Caco-2 (cell line): ENCODE results near the gene POLR2H. TPM values are rescaled to one million over a fixed set of nuclear protein-coding genes. Genes with fewer than 3 reads are reported as not detected.

ENCODE experiments used
- BruUV-seq: library from RNA; stranded (reverse); fragments of 400-500 nt; replicated peaks from 2 replicates; lab custom pipeline; 2021; lab: Mats Ljungman, UMichigan
- CTCF ChIA-PET: fragments of 300-600 bp; sonication (Branson Sonifier 250); formaldehyde crosslinking; loops from one replicate; lab custom pipeline; 2022; ENCODE audit warnings: antibody characterized with exemption; lab: Charles Lee
- POLR2A ChIA-PET: fragments of 300-600 bp; sonication (Branson Sonifier 250); formaldehyde crosslinking; loops from one replicate; lab custom pipeline; 2022; ENCODE audit warnings: antibody characterized with exemption; lab: Charles Lee
- DNase-seq, 2 experiments: peaks; one replicate each; pipeline versions ENCODE4 v3.0.0 to v3.0.0-alpha.2; 2020 to 2022
- H3K27me3 ChIP-seq: replicated peaks from 2 replicates; pipeline ENCODE4 v1.6.0; 2011; ENCODE audit warnings: low read length; ENCODE audit not compliant: control insufficient read depth, insufficient read depth
- H3K36me3 ChIP-seq: 2 replicates; pipeline ENCODE4 v1.5.1; 2011; ENCODE audit warnings: low read length; ENCODE audit not compliant: control insufficient read depth, insufficient read depth
- H3K4me1 ChIP-seq: fragments of 250-450 bp; sonication (Bioruptor Pico); 2 replicates; pipeline ENCODE4 v1.5.1; 2020; ENCODE audit warnings: mild to moderate bottlenecking
- H3K4me3 ChIP-seq: 2 replicates; pipeline ENCODE4 v1.5.1; 2011; ENCODE audit warnings: low read depth, mild to moderate bottlenecking, control low read depth, low read length
- H3K9me3 ChIP-seq: fragments of 250-450 bp; sonication (Bioruptor Pico); 2 replicates; pipeline ENCODE4 v1.5.1; 2020; ENCODE audit warnings: mild to moderate bottlenecking, moderate library complexity
- H3K27ac Mint-ChIP-seq: one replicate; pipeline ENCODE4 v1.8.0; 2022; ENCODE audit warnings: mixed read lengths; ENCODE audit not compliant: unreplicated experiment
- H3K27me3 Mint-ChIP-seq: one replicate; pipeline ENCODE4 v1.8.0; 2022; ENCODE audit warnings: mixed read lengths; ENCODE audit not compliant: insufficient read depth, unreplicated experiment
- H3K36me3 Mint-ChIP-seq: one replicate; pipeline ENCODE4 v1.8.0; 2022; ENCODE audit warnings: mild to moderate bottlenecking, mixed read lengths; ENCODE audit not compliant: insufficient read depth, unreplicated experiment
- H3K4me1 Mint-ChIP-seq: one replicate; pipeline ENCODE4 v1.8.0; 2022; ENCODE audit warnings: low read depth, mixed read lengths; ENCODE audit not compliant: unreplicated experiment
- H3K4me3 Mint-ChIP-seq: one replicate; pipeline ENCODE4 v1.8.0; 2022; ENCODE audit warnings: mild to moderate bottlenecking, moderate library complexity, mixed read lengths; ENCODE audit not compliant: unreplicated experiment
- H3K9me3 Mint-ChIP-seq: one replicate; pipeline ENCODE4 v1.8.0; 2022; ENCODE audit warnings: mixed read lengths; ENCODE audit not compliant: unreplicated experiment
- intact Hi-C: fragments of 100-400 bp; cut with micrococcal nuclease; formaldehyde crosslinking; loops from one replicate; pipeline ENCODE4 v1.10.0; 2022; ENCODE audit not compliant: unreplicated experiment
- total RNA-seq: library from RNA; stranded (reverse); gene quantifications from 2 replicates; pipeline ENCODE4 v1.2.3, GENCODE V29; 2022
- TF ChIP-seq, protein P1 (sequence below), 2 experiments: fragments of 200-600 bp in 1 of 2; IDR thresholded peaks; 1 replicate in 1 of 2; 2 replicates in 1 of 2; pipeline versions ENCODE4 v1.5.1 to v1.8.0; 2011 to 2022; ENCODE audit warnings: antibody characterized with exemption in 1 of 2, control low read depth in 1 of 2, inconsistent platforms in 1 of 2, low read depth in 1 of 2, low read length in 1 of 2, mild to moderate bottlenecking in 1 of 2, moderate library complexity in 1 of 2; ENCODE audit not compliant: insufficient read depth in 1 of 2, severe bottlenecking in 1 of 2, unreplicated experiment in 1 of 2

The POLR2H gene
- total RNA-seq, 1 experiment from 2014 or later, result 101 TPM

DNA sequence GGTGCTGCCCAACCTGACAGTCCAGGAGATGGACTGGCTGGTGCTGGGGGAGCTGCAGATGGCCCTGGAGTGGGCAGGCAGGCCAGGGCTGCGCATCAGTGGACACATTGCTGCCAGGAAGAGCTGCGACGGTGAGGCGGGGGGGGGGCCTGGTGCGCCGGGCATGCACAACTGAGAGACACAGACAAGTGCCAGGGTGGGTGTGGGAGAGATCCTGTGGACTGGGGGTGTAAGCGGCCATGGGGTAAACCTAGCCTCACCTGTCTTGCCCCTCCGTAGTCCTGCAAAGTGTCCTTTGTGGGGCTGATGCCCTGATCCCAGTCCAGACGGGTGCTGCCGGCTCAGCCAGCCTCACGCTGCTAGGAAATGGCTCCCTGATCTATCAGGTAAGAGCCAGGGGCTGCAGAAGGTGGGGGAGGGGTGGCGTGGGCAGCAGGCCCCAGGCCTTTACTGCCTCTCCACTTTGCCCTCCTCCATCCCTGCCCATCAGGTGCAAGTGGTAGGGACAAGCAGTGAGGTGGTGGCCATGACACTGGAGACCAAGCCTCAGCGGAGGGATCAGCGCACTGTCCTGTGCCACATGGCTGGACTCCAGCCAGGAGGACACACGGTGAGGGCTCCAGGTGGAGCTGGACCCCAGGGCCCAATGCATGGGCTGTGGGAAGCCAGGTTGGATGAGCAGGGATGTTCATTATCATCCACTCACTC, 21.7 kb downstream of the POLR2H start:
- TF ChIP-seq, protein P1, sequence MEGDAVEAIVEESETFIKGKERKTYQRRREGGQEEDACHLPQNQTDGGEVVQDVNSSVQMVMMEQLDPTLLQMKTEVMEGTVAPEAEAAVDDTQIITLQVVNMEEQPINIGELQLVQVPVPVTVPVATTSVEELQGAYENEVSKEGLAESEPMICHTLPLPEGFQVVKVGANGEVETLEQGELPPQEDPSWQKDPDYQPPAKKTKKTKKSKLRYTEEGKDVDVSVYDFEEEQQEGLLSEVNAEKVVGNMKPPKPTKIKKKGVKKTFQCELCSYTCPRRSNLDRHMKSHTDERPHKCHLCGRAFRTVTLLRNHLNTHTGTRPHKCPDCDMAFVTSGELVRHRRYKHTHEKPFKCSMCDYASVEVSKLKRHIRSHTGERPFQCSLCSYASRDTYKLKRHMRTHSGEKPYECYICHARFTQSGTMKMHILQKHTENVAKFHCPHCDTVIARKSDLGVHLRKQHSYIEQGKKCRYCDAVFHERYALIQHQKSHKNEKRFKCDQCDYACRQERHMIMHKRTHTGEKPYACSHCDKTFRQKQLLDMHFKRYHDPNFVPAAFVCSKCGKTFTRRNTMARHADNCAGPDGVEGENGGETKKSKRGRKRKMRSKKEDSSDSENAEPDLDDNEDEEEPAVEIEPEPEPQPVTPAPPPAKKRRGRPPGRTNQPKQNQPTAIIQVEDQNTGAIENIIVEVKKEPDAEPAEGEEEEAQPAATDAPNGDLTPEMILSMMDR (IDR thresholded peaks at IDR 0.05; ENCODE audit: insufficient read depth in 1 of 2, low read depth in 1 of 2, low read length in 1 of 2, severe bottlenecking in 1 of 2, unreplicated experiment in 1 of 2), result no peak
- no peaks in the 10 kb centered on the region for H3K9me3 Mint-ChIP-seq
- intact Hi-C loops, result no loop called here
- no peak overlapping the region for H3K27ac Mint-ChIP-seq
- CTCF ChIA-PET, result interaction anchor here (0.6 to 2.3 kb wide), 2 partner anchors 12 to 18 kb away, joined by 4 to 8 read pairs; no protein-coding TSS in a partner anchor
- no peaks in the 10 kb centered on the region for H3K9me3 ChIP-seq
- peaks cover 15% of the 10 kb centered on the region for H3K4me1 ChIP-seq
- H3K4me3 Mint-ChIP-seq, result no peak overlapping the region
- H3K27me3 ChIP-seq, result no peaks in the 10 kb centered on the region; the same call in 1 of the 2 replicates
- no peak for DNase-seq
- BruUV-seq, result no TSS peak
- no peak overlapping the region for H3K4me3 ChIP-seq
- H3K27me3 Mint-ChIP-seq, result no peaks in the 10 kb centered on the region
- POLR2A ChIA-PET, result no interaction called here
- H3K36me3 ChIP-seq, result peaks cover 1% of the 10 kb centered on the region; the same call in 1 of the 2 replicates
- H3K36me3 Mint-ChIP-seq, result no peaks in the 10 kb centered on the region
- peaks cover 11% of the 10 kb centered on the region for H3K4me1 Mint-ChIP-seq

DNA sequence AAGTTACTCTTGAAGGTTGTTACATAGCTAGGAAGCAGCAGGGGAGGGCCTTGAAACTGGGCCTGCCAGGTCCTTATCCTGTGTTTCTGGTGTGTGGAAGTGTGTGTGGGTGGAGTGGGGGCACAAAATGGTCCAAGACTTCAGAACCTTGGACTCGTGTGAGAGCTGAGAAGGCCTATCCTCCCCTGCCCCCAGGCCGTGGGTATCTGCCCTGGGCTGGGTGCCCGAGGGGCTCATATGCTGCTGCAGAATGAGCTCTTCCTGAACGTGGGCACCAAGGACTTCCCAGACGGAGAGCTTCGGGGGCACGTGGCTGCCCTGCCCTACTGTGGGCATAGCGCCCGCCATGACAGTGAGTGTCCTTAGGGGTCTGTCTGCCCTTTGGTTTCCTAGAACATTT, 22.8 kb downstream of the POLR2H start:
- H3K4me3 ChIP-seq, result no peak overlapping the region
- TF ChIP-seq, protein P1 (IDR thresholded peaks at IDR 0.05; ENCODE audit: insufficient read depth in 1 of 2, low read depth in 1 of 2, low read length in 1 of 2, severe bottlenecking in 1 of 2, unreplicated experiment in 1 of 2), result no peak
- H3K9me3 Mint-ChIP-seq, result no peaks in the 10 kb centered on the region
- CTCF ChIA-PET, result interaction anchor here (2.3 kb wide), 1 partner anchor 13 kb away, joined by 8 read pairs; no protein-coding TSS in a partner anchor
- H3K4me1 Mint-ChIP-seq, result peaks cover 1% of the 10 kb centered on the region
- peaks cover 1% of the 10 kb centered on the region; the same call in 1 of the 2 replicates for H3K36me3 ChIP-seq
- no peak overlapping the region for H3K4me3 Mint-ChIP-seq
- no peaks in the 10 kb centered on the region for H3K36me3 Mint-ChIP-seq
- intact Hi-C loops, result no loop called here
- no peaks in the 10 kb centered on the region; the same call in 1 of the 2 replicates for H3K27me3 ChIP-seq
- no TSS peak for BruUV-seq
- no peak overlapping the region for H3K27ac Mint-ChIP-seq
- peaks cover 5% of the 10 kb centered on the region for H3K4me1 ChIP-seq
- no peaks in the 10 kb centered on the region for H3K9me3 ChIP-seq
- POLR2A ChIA-PET, result no interaction called here
- no peak for DNase-seq
- no peaks in the 10 kb centered on the region for H3K27me3 Mint-ChIP-seq

DNA sequence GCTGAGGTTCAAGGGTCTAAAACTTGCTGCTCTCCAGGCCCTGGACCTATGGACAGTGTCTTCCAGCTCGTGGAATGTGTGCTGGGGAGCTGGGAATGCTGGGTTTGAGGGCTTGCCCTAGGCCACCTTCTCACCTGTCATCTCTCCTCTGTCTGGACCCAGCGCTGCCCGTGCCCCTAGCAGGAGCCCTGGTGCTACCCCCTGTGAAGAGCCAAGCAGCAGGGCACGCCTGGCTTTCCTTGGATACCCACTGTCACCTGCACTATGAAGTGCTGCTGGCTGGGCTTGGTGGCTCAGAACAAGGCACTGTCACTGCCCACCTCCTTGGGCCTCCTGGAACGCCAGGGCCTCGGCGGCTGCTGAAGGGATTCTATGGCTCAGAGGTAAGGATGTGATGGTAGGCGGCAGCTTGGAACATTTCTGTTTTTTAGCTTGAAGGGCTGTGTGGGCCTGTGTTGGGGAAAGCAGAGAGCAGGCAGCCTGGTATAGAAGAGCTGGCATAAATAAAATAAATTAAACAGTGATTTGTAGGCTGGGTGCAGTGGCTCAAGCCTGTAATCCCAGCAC, 23.4 kb downstream of the POLR2H start:
- Histone ChIP-seq H3K9me3 (no peaks in the 10 kb centered on the region), H3K4me3 (no peak overlapping the region), H3K36me3 (peaks cover 1% of the 10 kb centered on the region; the same call in 1 of the 2 replicates), H3K4me1 (peaks cover 4% of the 10 kb centered on the region; the same call in 1 of the 2 replicates), H3K27me3 (no peaks in the 10 kb centered on the region; the same call in 1 of the 2 replicates)
- Mint-ChIP-seq H3K27ac (no peak overlapping the region), H3K9me3 (no peaks in the 10 kb centered on the region), H3K27me3 (peaks cover 3% of the 10 kb centered on the region), H3K4me3 (no peak overlapping the region), H3K4me1 (no peaks in the 10 kb centered on the region), H3K36me3 (no peaks in the 10 kb centered on the region)
- no peak for DNase-seq
- intact Hi-C loops, result no loop called here
- CTCF ChIA-PET, result interaction anchor here (0.5 to 2.3 kb wide), 2 partner anchors 13 to 158 kb away, joined by 4 to 8 read pairs; no protein-coding TSS in a partner anchor
- POLR2A ChIA-PET, result no interaction called here
- no TSS peak for BruUV-seq
- TF ChIP-seq, protein P1 (IDR thresholded peaks at IDR 0.05; ENCODE audit: insufficient read depth in 1 of 2, low read depth in 1 of 2, low read length in 1 of 2, severe bottlenecking in 1 of 2, unreplicated experiment in 1 of 2), result no peak
